Hematopoietic multipotent progenitor cell treated with erythropoietin and hydrocortisone succinate and interleukin-3 and kit ligand, for 17 days (in vitro differentiated cells): ENCODE data around the gene MANBA.

ENCODE experiments used
- DNase-seq: peaks from one replicate; pipeline ENCODE4 v3.0.0-alpha.2; 2015; ENCODE audit warnings: low spot score

The MANBA gene

DNA sequence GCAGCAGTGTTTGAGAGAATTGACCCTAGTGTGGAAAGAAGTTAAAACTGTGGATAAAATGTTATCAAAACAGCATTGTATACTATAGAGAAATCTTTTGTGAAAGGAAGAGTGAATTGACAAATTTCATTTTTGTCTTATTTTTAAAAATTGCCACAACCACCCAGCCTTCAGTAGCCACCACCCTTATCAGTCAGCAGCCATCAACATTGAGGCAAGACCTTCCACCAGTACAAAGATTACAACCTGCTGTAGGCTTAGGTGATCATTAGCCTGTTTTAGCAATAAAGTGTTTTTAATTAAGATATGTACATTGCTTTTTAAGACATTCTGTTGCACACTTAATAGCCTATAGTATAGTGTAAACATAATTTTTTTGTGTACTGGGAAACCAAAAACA, 168.5 kb downstream of the MANBA start:
- DNase-seq: no peak

DNA sequence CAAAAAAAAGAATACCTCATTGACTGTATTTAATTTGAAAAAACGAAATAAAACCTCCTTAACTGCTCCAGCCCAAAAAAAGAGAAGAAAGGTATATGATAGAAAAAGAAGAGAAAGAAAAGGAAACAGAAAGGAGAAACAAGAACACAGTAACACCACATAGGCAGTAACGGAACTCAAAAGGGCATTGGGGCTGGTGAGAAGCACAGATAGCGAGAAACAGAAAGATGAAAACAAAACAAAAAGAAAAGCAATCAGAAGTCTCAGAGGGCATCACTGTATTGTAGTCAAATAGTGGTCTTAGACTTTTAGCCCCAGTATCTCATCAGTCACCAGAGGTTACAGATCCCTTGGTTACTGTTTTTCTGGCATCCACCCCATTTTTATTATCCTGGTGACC, 171.0 kb downstream of the MANBA start:
- no peak for DNase-seq

GRCh38 chr4:102586644-102587021, 174.1 kb downstream of the MANBA start:
- no peak for DNase-seq

DNA sequence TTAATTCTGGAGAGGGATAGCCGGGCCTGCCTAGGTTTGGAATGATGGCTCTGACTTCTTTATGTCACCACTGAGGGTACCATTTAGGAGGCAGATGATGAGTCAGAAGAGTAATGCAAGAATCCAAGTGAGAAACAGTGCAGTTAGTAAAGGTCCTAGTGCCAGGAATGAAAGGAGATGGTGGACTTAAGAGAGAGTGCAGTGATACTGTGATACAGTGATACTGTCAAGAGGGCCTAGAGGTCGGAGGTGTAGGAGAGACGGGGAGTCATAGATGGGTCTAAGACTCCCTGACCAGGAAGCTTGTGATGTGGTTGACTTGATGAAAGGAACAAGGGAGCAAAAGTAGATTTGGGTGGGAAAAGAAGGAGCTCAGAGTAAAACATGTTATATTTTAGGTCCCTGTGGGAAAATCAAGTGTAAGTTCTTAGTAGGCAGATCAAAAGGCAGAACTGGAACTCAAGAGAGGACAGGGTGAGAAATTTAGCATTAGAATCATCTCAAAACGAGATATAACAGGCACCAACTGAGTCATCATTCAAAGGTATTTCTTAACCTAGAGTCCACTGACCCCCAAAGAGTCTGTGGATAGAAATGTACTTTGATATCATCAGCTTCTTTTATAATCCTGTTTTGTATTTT, 174.6 kb downstream of the MANBA start:
- DNase-seq: no peak

DNA sequence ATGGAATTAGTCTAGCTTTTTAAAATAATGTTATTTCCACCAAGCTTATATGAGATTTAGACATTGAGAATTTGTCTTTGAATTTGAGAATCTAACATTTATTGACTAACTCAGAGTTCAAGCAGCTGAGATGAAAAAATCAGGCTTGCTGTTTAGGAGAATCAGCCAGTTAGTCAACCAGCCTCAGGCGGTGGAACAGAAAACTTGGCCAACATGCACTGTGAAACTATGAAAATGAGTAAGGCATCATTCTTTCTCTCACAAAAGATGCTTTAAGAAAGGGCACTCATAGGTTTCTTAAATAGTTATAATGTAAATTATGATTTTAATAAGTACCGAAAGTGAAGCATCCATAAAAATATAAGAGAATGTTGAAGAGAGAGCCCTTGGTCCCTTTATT, 175.4 kb downstream of the MANBA start:
- no peak for DNase-seq

GRCh38 chr4:102584091-102584490, 176.7 kb downstream of the MANBA start:
- no peak for DNase-seq
